Loucy (cell line): ENCODE results near the gene NDUFAF8.
A peak's percentile ranks its signal among the peaks of the same experiment; 100 is the strongest.

ENCODE experiments used
- H2AFZ ChIP-seq: fragments of 200-600 bp; sonication (generic); 2 replicates; pipeline ENCODE4 v1.6.0; 2016; ENCODE audit warnings: antibody characterized with exemption, mild to moderate bottlenecking, low read length, moderate library complexity
- H3F3A ChIP-seq: fragments of 200-600 bp; 2 replicates; pipeline ENCODE4 v1.6.0; 2016; ENCODE audit warnings: antibody characterized with exemption, low read depth, mild to moderate bottlenecking
- H3K27me3 ChIP-seq: fragments of 200-600 bp; sonication (generic); 2 replicates; pipeline ENCODE4 v1.6.1; 2014; ENCODE audit warnings: low read length, mild to moderate bottlenecking; ENCODE audit not compliant: insufficient read depth, poor library complexity, severe bottlenecking
- H3K36me3 ChIP-seq: fragments of 200-600 bp; sonication (generic); 2 replicates; pipeline ENCODE4 v1.6.1; 2016; ENCODE audit warnings: low read length; ENCODE audit not compliant: insufficient read depth
- H3K4me1 ChIP-seq: fragments of 200-600 bp; sonication (generic); 2 replicates; pipeline ENCODE4 v1.5.1; 2014; ENCODE audit warnings: low read length, mild to moderate bottlenecking; ENCODE audit not compliant: insufficient read depth, poor library complexity, severe bottlenecking
- H3K4me2 ChIP-seq: fragments of 200-600 bp; sonication (generic); 2 replicates; pipeline ENCODE4 v1.6.0; 2014; ENCODE audit warnings: antibody characterized with exemption, low read length, low read depth, mild to moderate bottlenecking; ENCODE audit not compliant: poor library complexity, severe bottlenecking
- H3K4me3 ChIP-seq: fragments of 200-600 bp; sonication (generic); 2 replicates; pipeline ENCODE4 v1.5.1; 2014; ENCODE audit warnings: low read length, mild to moderate bottlenecking, mixed read lengths; ENCODE audit not compliant: poor library complexity, severe bottlenecking
- H3K79me2 ChIP-seq: fragments of 200-600 bp; sonication (generic); 2 replicates; pipeline ENCODE4 v1.6.1; 2014; ENCODE audit warnings: low read length; ENCODE audit not compliant: insufficient read depth
- H3K9ac ChIP-seq: fragments of 200-600 bp; sonication (generic); 2 replicates; pipeline ENCODE4 v1.6.0; 2014; ENCODE audit warnings: mild to moderate bottlenecking, low read depth, low read length, moderate library complexity; ENCODE audit not compliant: poor library complexity, severe bottlenecking
- H3K9me2 ChIP-seq: fragments of 200-600 bp; sonication (generic); replicated peaks from 2 replicates; pipeline ENCODE4 v1.6.1; 2016; ENCODE audit warnings: low read depth, low read length, mixed read lengths
- H3K9me3 ChIP-seq: fragments of 200-600 bp; sonication (generic); 2 replicates; pipeline ENCODE4 v1.6.1; 2014; ENCODE audit warnings: mild to moderate bottlenecking, antibody characterized with exemption, low read length, low read depth; ENCODE audit not compliant: insufficient read depth
- H4K20me1 ChIP-seq: fragments of 200-600 bp; sonication (generic); 2 replicates; pipeline ENCODE4 v1.6.0; 2014; ENCODE audit warnings: antibody characterized with exemption, low read length, mild to moderate bottlenecking; ENCODE audit not compliant: insufficient read depth, poor library complexity, severe bottlenecking
- CTCF ChIP-seq: fragments of 200-600 bp; sonication (generic); conservative IDR thresholded peaks from 2 replicates; pipeline ENCODE4 v1.5.1; 2014; ENCODE audit warnings: mild to moderate bottlenecking, antibody characterized with exemption, low read length
- EZH2phosphoT487 ChIP-seq: fragments of 200-600 bp; IDR thresholded peaks from 2 replicates; pipeline ENCODE4 v1.6.1; 2018; ENCODE audit warnings: antibody characterized with exemption, mild to moderate bottlenecking, moderate library complexity, borderline replicate concordance

Gene NDUFAF8

GRCh38 chr17:81248649-81249048 lies 9.5 kb downstream of the NDUFAF8 start:
- H3K27me3 ChIP-seq = no peaks in the 10 kb centered on the region
- no peak overlapping the region for H3K9ac ChIP-seq
- H3K4me3 ChIP-seq = no peak overlapping the region
- H4K20me1 ChIP-seq = no peaks in the 10 kb centered on the region
- TF ChIP-seq EZH2phosphoT487 (no peak), CTCF (no peak)
- H3K4me1 ChIP-seq = peaks cover 4% of the 10 kb centered on the region
- no peak overlapping the region for H2AFZ ChIP-seq
- no peaks in the 10 kb centered on the region for H3F3A ChIP-seq
- H3K9me3 ChIP-seq = no peaks in the 10 kb centered on the region
- H3K79me2 ChIP-seq = peaks cover 6% of the 10 kb centered on the region; the same call in 1 of the 2 replicates
- H3K4me2 ChIP-seq = no peak overlapping the region
- H3K36me3 ChIP-seq = peaks cover 17% of the 10 kb centered on the region; the same call in 1 of the 2 replicates
- H3K9me2 ChIP-seq = no peaks in the 10 kb centered on the region

- H3K4me2 ChIP-seq = no peak overlapping the region
- no peaks in the 10 kb centered on the region for H3K9me2 ChIP-seq
- H3K36me3 ChIP-seq = peaks cover 17% of the 10 kb centered on the region; the same call in 1 of the 2 replicates
- no peaks in the 10 kb centered on the region for H3F3A ChIP-seq
- peaks cover 9% of the 10 kb centered on the region; the same call in 1 of the 2 replicates for H3K79me2 ChIP-seq
- no peak overlapping the region for H3K9ac ChIP-seq
- TF ChIP-seq EZH2phosphoT487 (no peak), CTCF (no peak)
- H3K4me1 ChIP-seq = peaks cover 4% of the 10 kb centered on the region
- no peaks in the 10 kb centered on the region for H4K20me1 ChIP-seq
- H2AFZ ChIP-seq = no peak overlapping the region
- H3K4me3 ChIP-seq = no peak overlapping the region
- no peaks in the 10 kb centered on the region for H3K9me3 ChIP-seq
- no peaks in the 10 kb centered on the region for H3K27me3 ChIP-seq
These were observed 10.3 kb downstream of the NDUFAF8 start for GRCh38 chr17:81249223-81250040.

GRCh38 chr17:81250286-81251093 lies 11.4 kb downstream of the NDUFAF8 start:
- no peak overlapping the region for H3K9ac ChIP-seq
- H2AFZ ChIP-seq = no peak overlapping the region
- peaks cover 4% of the 10 kb centered on the region for H3K4me1 ChIP-seq
- peaks cover 17% of the 10 kb centered on the region; the same call in 1 of the 2 replicates for H3K36me3 ChIP-seq
- H3K9me3 ChIP-seq = no peaks in the 10 kb centered on the region
- peaks cover 9% of the 10 kb centered on the region; the same call in 1 of the 2 replicates for H3K79me2 ChIP-seq
- H3K4me2 ChIP-seq = no peak overlapping the region
- no peak for TF ChIP-seq CTCF
- TF ChIP-seq EZH2phosphoT487 = no peak
- H3K27me3 ChIP-seq = no peaks in the 10 kb centered on the region
- H3K4me3 ChIP-seq = peak overlapping the region; percentile 40
- H3F3A ChIP-seq = no peaks in the 10 kb centered on the region
- no peaks in the 10 kb centered on the region for H4K20me1 ChIP-seq
- H3K9me2 ChIP-seq = no peaks in the 10 kb centered on the region
